Mesothelial cell of epicardium (in vitro differentiated cells): ENCODE data around the gene OBP2A. TPM values are rescaled to one million over a fixed set of nuclear protein-coding genes. Genes with fewer than 3 reads are reported as not detected.
A peak's percentile ranks its signal among the peaks of the same experiment; 100 is the strongest.

Experiments
- DNase-seq, 2 experiments: peaks; one replicate each; pipeline ENCODE4 v3.0.0; 2021; ENCODE audit warnings: low spot score in 2 of 2; ENCODE audit not compliant: unreplicated experiment in 2 of 2
- H3K27ac Mint-ChIP-seq: 2 replicates; pipeline ENCODE4 v1.8.0; 2021; ENCODE audit warnings: mixed read lengths
- H3K27me3 Mint-ChIP-seq: 2 replicates; pipeline ENCODE4 v1.8.0; 2021; ENCODE audit warnings: low read depth, mixed read lengths
- H3K36me3 Mint-ChIP-seq: 2 replicates; pipeline ENCODE4 v1.8.0; 2021; ENCODE audit warnings: mixed read lengths
- H3K4me1 Mint-ChIP-seq: 2 replicates; pipeline ENCODE4 v1.8.0; 2021; ENCODE audit warnings: mixed read lengths
- H3K4me3 Mint-ChIP-seq: 2 replicates; pipeline ENCODE4 v1.8.0; 2021; ENCODE audit warnings: mild to moderate bottlenecking, moderate library complexity, mixed read lengths
- H3K9me3 Mint-ChIP-seq: 2 replicates; pipeline ENCODE4 v1.8.0; 2021; ENCODE audit warnings: mixed read lengths
- total RNA-seq: library from RNA; stranded (reverse); gene quantifications from 3 replicates; pipeline ENCODE4 v1.2.1, GENCODE V29; 2021
- TF ChIP-seq, protein P1 (sequence below): fragments of 200-600 bp; sonication (generic); IDR thresholded peaks from one replicate; pipeline ENCODE4 v1.5.0; 2021; ENCODE audit warnings: antibody characterized with exemption; ENCODE audit not compliant: unreplicated experiment

OBP2A gene
- total RNA-seq, 1 donor from 2014 or later: not detected

DNA sequence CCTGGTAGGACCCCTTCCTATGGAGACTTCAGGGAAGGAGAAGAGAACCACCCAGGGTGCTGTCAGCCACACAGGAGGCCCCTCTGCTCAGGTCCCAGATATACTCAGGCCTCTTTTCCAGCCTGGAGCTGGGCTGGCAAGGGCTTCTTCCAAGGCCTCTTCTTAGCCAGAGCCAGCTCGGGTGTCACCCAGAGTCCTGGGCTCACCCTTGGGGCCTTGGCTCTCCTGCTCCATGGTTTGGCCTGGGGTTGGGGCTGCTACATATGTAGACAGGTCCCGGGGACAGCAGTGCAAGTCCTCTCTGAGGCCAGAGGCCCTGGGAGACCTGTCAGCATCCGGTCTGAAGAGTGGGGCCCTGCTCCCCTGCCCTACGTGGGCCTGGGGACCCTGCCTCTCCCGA, 38.4 kb downstream of the OBP2A start:
- Mint-ChIP-seq H3K4me1 (no peaks in the 10 kb centered on the region), H3K27me3 (peaks cover 12% of the 10 kb centered on the region), H3K27ac (no peak overlapping the region), H3K9me3 (no peaks in the 10 kb centered on the region), H3K4me3 (no peak overlapping the region), H3K36me3 (no peaks in the 10 kb centered on the region)
- TF ChIP-seq, protein P1, sequence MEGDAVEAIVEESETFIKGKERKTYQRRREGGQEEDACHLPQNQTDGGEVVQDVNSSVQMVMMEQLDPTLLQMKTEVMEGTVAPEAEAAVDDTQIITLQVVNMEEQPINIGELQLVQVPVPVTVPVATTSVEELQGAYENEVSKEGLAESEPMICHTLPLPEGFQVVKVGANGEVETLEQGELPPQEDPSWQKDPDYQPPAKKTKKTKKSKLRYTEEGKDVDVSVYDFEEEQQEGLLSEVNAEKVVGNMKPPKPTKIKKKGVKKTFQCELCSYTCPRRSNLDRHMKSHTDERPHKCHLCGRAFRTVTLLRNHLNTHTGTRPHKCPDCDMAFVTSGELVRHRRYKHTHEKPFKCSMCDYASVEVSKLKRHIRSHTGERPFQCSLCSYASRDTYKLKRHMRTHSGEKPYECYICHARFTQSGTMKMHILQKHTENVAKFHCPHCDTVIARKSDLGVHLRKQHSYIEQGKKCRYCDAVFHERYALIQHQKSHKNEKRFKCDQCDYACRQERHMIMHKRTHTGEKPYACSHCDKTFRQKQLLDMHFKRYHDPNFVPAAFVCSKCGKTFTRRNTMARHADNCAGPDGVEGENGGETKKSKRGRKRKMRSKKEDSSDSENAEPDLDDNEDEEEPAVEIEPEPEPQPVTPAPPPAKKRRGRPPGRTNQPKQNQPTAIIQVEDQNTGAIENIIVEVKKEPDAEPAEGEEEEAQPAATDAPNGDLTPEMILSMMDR: no peak
- DNase-seq: peak in 1 of 2 experiments; percentile 13

DNA sequence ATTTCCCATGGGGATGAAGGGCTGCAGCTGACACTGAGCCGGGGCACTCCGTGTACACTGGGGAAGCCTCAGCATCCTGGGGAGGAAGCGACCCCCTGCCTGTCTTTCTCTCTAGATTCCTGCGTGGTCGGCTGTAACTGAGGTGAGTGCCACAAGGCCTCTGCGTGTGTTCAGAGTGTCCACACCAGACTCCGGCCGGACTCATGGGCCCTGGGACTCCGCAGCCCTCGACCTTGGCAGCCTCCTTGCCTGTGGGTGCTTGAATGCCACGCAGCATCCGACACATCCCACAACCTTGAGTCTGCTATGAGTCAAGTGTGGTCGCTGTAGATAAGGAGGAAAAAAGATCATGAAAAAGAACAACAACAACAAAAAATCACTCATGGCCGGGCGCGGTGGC, 39.0 kb downstream of the OBP2A start:
- H3K27ac Mint-ChIP-seq: no peak overlapping the region
- no peaks in the 10 kb centered on the region for H3K36me3 Mint-ChIP-seq
- H3K4me1 Mint-ChIP-seq: no peaks in the 10 kb centered on the region
- peaks cover 12% of the 10 kb centered on the region for H3K27me3 Mint-ChIP-seq
- no peaks in the 10 kb centered on the region for H3K9me3 Mint-ChIP-seq
- no peak for DNase-seq
- TF ChIP-seq, protein P1: no peak
- no peak overlapping the region for H3K4me3 Mint-ChIP-seq

DNA sequence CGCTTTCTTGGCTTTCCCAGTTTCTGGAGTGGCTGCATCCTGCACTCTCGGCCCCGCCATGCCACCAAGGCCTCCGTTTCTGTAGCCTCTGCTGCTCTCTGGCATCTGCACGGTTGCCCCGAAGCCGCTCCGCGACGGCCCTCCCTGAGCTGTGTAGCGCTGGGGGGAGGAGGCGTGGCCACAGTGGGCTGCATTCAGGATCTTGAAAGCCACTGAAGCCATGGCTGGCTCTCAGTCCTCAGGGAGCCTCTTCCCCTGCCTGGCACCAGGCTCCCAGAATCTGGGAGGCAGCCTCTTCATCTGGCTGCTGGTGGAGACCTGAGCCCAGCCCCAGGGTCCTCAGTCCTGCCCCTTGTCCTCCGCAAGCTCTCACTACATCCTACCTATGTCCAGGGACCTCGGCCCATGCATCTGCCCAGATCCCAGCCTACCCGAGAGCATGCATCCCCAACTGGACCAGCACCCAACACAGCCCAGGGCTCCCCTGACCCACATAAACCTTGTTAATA, 40.7 kb downstream of the OBP2A start:
- peaks cover 5% of the 10 kb centered on the region for H3K27me3 Mint-ChIP-seq
- TF ChIP-seq, protein P1: no peak
- no peaks in the 10 kb centered on the region for H3K9me3 Mint-ChIP-seq
- no peak overlapping the region for H3K4me3 Mint-ChIP-seq
- no peak overlapping the region for H3K27ac Mint-ChIP-seq
- peak in 1 of 2 experiments; percentile 10 for DNase-seq
- H3K36me3 Mint-ChIP-seq: no peaks in the 10 kb centered on the region
- H3K4me1 Mint-ChIP-seq: no peaks in the 10 kb centered on the region

DNA sequence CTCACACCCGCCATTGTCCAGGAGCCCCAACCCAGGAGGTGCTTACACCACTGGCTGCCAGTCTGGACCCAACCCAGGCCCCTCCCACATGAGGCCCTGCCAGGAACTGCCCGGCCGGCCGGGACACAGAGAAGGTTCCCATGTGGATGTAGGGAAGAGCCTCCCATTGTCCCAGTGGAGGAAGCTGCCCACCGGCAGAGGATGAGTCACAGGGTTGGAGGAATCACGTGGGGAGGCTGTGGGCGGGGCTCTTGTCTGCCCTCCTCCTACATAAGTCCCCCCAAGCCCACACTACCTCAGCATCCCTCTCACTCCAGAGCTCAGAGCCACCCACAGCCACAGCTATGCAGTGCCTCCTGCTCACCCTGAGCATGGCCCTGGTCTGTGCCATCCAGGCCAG, 41.7 kb downstream of the OBP2A start:
- TF ChIP-seq, protein P1: no peak
- no peak overlapping the region for H3K4me3 Mint-ChIP-seq
- no peak overlapping the region for H3K27ac Mint-ChIP-seq
- no peaks in the 10 kb centered on the region for H3K9me3 Mint-ChIP-seq
- H3K4me1 Mint-ChIP-seq: no peaks in the 10 kb centered on the region
- no peaks in the 10 kb centered on the region for H3K27me3 Mint-ChIP-seq
- H3K36me3 Mint-ChIP-seq: no peaks in the 10 kb centered on the region
- peak in 1 of 2 experiments; percentile 3 for DNase-seq

DNA sequence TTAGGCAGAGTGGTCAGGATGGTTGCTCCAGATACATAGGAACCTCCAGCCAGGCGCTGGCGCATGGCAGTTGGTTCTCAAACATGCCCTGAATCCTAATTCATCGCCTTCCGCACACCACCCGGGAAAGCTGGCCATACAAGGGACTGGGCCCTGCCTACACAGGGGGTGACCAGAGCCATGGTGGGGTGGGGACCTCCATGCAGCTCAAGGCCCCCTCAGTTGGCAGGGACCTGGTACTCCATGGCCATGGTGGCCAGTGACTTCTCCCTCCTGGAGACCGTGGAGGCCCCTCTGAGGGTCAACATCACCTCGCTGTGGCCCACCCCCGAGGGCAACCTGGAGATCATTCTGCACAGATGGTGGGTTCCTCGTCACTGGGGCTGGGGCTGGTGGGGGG, 42.4 kb downstream of the OBP2A start:
- DNase-seq: peak in 1 of 2 experiments; percentile 18
- TF ChIP-seq, protein P1: no peak
- Mint-ChIP-seq H3K9me3 (no peaks in the 10 kb centered on the region), H3K4me3 (no peak overlapping the region), H3K27me3 (no peaks in the 10 kb centered on the region), H3K4me1 (no peaks in the 10 kb centered on the region), H3K27ac (no peak overlapping the region), H3K36me3 (no peaks in the 10 kb centered on the region)
